ENCODE data around the gene PAIP2B. TPM values are rescaled to one million over a fixed set of nuclear protein-coding genes. Genes with fewer than 3 reads are reported as not detected.

PAIP2B gene
- total and polyA plus RNA-seq, 2 donors (not counting 1 experiment from before 2014, with no cell fraction given), result 0.22 to 1.2 TPM

- Histone ChIP-seq H3K79me2 (ENCODE audit: control insufficient read depth, insufficient read depth, low read length) (no peaks in the 10 kb centered on the region), H2AFZ (ENCODE audit: low read length) (no peak overlapping the region), H3K27me3 (ENCODE audit: control insufficient read depth, insufficient read depth, low read length) (no peaks in the 10 kb centered on the region), H3K4me3 (replicated peaks in 1 of 4; ENCODE audit: control extremely low read depth in 1 of 4, insufficient read depth in 1 of 4, low read depth in 3 of 4, low read length in 4 of 4) (no peak overlapping the region), H3K9ac (ENCODE audit: insufficient read depth, low read length) (no peak overlapping the region), H3K4me2 (ENCODE audit: extremely low read depth, insufficient read depth, low read length) (no peak overlapping the region), H3K4me1 (ENCODE audit: control insufficient read depth, extremely low read depth, insufficient read depth, low read length) (no peaks in the 10 kb centered on the region), H3K27ac (ENCODE audit: insufficient read depth, low read length) (no peak overlapping the region), H3K9me3 (ENCODE audit: control insufficient read depth, insufficient read depth, low read depth, low read length) (no peaks in the 10 kb centered on the region), H3K36me3 (ENCODE audit: control insufficient read depth, insufficient read depth, low read length) (no peaks in the 10 kb centered on the region), H4K20me1 (ENCODE audit: control insufficient read depth, extremely low read depth, insufficient read depth, low read length) (no peaks in the 10 kb centered on the region)
- no peak for TF ChIP-seq EZH2 (IDR thresholded peaks at IDR 0.05; ENCODE audit: low read length, missing control alignments)
- TF ChIP-seq, protein P1, sequence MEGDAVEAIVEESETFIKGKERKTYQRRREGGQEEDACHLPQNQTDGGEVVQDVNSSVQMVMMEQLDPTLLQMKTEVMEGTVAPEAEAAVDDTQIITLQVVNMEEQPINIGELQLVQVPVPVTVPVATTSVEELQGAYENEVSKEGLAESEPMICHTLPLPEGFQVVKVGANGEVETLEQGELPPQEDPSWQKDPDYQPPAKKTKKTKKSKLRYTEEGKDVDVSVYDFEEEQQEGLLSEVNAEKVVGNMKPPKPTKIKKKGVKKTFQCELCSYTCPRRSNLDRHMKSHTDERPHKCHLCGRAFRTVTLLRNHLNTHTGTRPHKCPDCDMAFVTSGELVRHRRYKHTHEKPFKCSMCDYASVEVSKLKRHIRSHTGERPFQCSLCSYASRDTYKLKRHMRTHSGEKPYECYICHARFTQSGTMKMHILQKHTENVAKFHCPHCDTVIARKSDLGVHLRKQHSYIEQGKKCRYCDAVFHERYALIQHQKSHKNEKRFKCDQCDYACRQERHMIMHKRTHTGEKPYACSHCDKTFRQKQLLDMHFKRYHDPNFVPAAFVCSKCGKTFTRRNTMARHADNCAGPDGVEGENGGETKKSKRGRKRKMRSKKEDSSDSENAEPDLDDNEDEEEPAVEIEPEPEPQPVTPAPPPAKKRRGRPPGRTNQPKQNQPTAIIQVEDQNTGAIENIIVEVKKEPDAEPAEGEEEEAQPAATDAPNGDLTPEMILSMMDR (conservative IDR thresholded peaks at IDR 0.05 in 1 of 2, IDR thresholded peaks at IDR 0.05 in 1 of 2; ENCODE audit: low read depth in 1 of 2, low read length in 2 of 2), result no peak
- DNase-seq (ENCODE audit: low read depth in 2 of 2), result no peak
Measured at GRCh38 chr2:71263386-71263785, 36.5 kb upstream of the PAIP2B start.

DNA sequence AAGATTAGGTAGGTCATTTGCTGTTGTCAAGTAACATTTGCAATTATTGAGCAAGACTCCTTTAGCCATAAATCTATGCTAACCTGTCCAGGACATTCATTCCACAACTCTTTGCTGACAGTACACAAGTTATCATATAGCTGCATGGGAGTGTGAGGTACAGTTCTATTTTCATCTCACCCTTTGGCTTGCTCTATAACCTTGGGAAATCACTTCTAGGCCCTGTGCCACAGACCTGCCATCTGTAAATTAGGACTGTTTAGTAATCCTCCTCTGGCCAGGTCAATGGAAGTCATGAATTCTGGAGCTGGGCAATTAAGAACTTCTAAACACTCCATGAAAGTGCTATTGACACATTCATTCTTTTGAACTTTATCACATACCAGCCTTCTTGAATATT is 34.6 kb upstream of the PAIP2B start:
- no peak overlapping the region for H2AFZ ChIP-seq (ENCODE audit: low read length)
- no peaks in the 10 kb centered on the region for H3K9me3 ChIP-seq (ENCODE audit: control insufficient read depth, insufficient read depth, low read depth, low read length)
- H3K36me3 ChIP-seq (ENCODE audit: control insufficient read depth, insufficient read depth, low read length), result no peaks in the 10 kb centered on the region
- no peak overlapping the region for H3K27ac ChIP-seq (ENCODE audit: insufficient read depth, low read length)
- H3K4me2 ChIP-seq (ENCODE audit: extremely low read depth, insufficient read depth, low read length), result no peak overlapping the region
- H3K9ac ChIP-seq (ENCODE audit: insufficient read depth, low read length), result no peak overlapping the region
- H3K4me1 ChIP-seq (ENCODE audit: control insufficient read depth, extremely low read depth, insufficient read depth, low read length), result no peaks in the 10 kb centered on the region
- H3K4me3 ChIP-seq (replicated peaks in 1 of 4; ENCODE audit: control extremely low read depth in 1 of 4, insufficient read depth in 1 of 4, low read depth in 3 of 4, low read length in 4 of 4), result no peak overlapping the region
- no peaks in the 10 kb centered on the region for H4K20me1 ChIP-seq (ENCODE audit: control insufficient read depth, extremely low read depth, insufficient read depth, low read length)
- H3K79me2 ChIP-seq (ENCODE audit: control insufficient read depth, insufficient read depth, low read length), result no peaks in the 10 kb centered on the region
- no peak for DNase-seq (ENCODE audit: low read depth in 2 of 2)
- no peaks in the 10 kb centered on the region for H3K27me3 ChIP-seq (ENCODE audit: control insufficient read depth, insufficient read depth, low read length)
- TF ChIP-seq, protein P1 (conservative IDR thresholded peaks at IDR 0.05 in 1 of 2, IDR thresholded peaks at IDR 0.05 in 1 of 2; ENCODE audit: low read depth in 1 of 2, low read length in 2 of 2), result no peak
- TF ChIP-seq EZH2 (IDR thresholded peaks at IDR 0.05; ENCODE audit: low read length, missing control alignments), result no peak

- Histone ChIP-seq H2AFZ (ENCODE audit: low read length) (no peak overlapping the region), H3K27ac (ENCODE audit: insufficient read depth, low read length) (no peak overlapping the region), H3K36me3 (ENCODE audit: control insufficient read depth, insufficient read depth, low read length) (no peaks in the 10 kb centered on the region), H3K79me2 (ENCODE audit: control insufficient read depth, insufficient read depth, low read length) (no peaks in the 10 kb centered on the region), H3K4me3 (replicated peaks in 1 of 4; ENCODE audit: control extremely low read depth in 1 of 4, insufficient read depth in 1 of 4, low read depth in 3 of 4, low read length in 4 of 4) (no peak overlapping the region), H4K20me1 (ENCODE audit: control insufficient read depth, extremely low read depth, insufficient read depth, low read length) (no peaks in the 10 kb centered on the region), H3K4me1 (ENCODE audit: control insufficient read depth, extremely low read depth, insufficient read depth, low read length) (no peaks in the 10 kb centered on the region), H3K27me3 (ENCODE audit: control insufficient read depth, insufficient read depth, low read length) (no peaks in the 10 kb centered on the region), H3K9me3 (ENCODE audit: control insufficient read depth, insufficient read depth, low read depth, low read length) (no peaks in the 10 kb centered on the region), H3K4me2 (ENCODE audit: extremely low read depth, insufficient read depth, low read length) (no peak overlapping the region), H3K9ac (ENCODE audit: insufficient read depth, low read length) (no peak overlapping the region)
- no peak for TF ChIP-seq EZH2 (IDR thresholded peaks at IDR 0.05; ENCODE audit: low read length, missing control alignments)
- TF ChIP-seq, protein P1 (conservative IDR thresholded peaks at IDR 0.05 in 1 of 2, IDR thresholded peaks at IDR 0.05 in 1 of 2; ENCODE audit: low read depth in 1 of 2, low read length in 2 of 2), result no peak
- no peak for DNase-seq (ENCODE audit: low read depth in 2 of 2)
Measured at GRCh38 chr2:71256421-71256820, 29.5 kb upstream of the PAIP2B start.

Data from fibroblast of lung (primary cell).